PFSK-1 (cell line): ENCODE data around the gene SUPT3H.

Source experiments
- FOXP2 ChIP-seq: optimal IDR thresholded peaks from 2 replicates; pipeline ENCODE3; 2011; ENCODE audit warnings: borderline replicate concordance, control low read depth, inconsistent platforms; ENCODE audit not compliant: insufficient read depth; ENCODE audit errors: extremely low read length, extremely low read depth
- POLR2AphosphoS5 ChIP-seq: IDR thresholded peaks from 2 replicates; pipeline ENCODE4 v1.6.1; 2012; ENCODE audit warnings: low read depth, mild to moderate bottlenecking, control low read depth, low read length, moderate library complexity

DNA sequence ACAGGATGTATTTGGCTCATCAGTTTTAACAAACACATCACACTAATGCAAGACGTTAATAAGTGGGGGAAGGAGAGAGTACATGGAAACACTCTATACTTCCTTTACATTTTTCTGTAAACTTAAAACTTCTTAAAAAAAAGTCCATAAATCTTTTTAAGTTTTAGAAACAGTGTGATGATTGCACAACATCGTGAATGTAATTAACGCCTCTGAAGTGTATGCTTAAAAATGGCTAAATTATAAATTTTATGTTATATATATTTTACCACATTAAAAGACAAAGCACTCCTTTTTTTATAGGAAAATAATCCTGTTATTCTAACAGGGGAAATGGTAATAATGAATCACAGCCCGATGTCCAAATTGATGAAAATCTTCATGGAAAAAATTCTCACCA is 193.7 kb downstream of the SUPT3H start:
- TF ChIP-seq POLR2AphosphoS5 (no peak), FOXP2 (no peak)
